ENCODE data around the gene TXLNB. TPM values are rescaled to one million over a fixed set of nuclear protein-coding genes. Genes with fewer than 3 reads are reported as not detected.
"Not testable (repeated sequence)": the region's sequence is repeated elsewhere in the genome, so short reads cannot be mapped to it uniquely, and the experiment has no call there.

Gene TXLNB
- total RNA-seq, 3 donors from 2014 or later (not counting 1 experiment from before 2014, with no cell fraction given), result 0.24 to 0.93 (median 0.50) TPM

DNA sequence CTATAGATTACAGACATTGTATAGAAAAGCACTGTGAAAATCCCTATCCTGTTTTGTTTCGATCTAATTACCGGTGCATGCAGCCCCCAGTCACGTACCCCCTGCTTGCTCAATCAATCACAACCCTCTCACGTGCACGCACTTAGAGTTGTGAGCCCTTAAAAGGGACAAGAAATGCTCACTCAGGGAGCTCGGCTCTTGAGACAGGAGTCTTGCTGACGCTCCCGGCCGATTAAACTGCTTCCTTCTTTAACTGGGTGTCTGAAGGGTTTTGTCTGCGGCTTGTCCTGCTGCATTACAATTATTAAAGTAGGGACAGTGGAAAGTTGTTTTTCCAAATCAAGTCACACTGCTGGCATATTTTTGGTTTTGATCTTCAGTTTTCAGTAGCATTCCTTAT is 2.6 kb downstream of the TXLNB start:
- H3K27ac ChIP-seq (ENCODE audit: low read length), result no peak overlapping the region
- H3K4me3 ChIP-seq (ENCODE audit: low read length), result no peak overlapping the region
- no peaks in the 10 kb centered on the region for H3K9me3 ChIP-seq (ENCODE audit: control insufficient read depth, insufficient read depth, low read length)
- no peaks in the 10 kb centered on the region for H3K36me3 ChIP-seq (ENCODE audit: control insufficient read depth, insufficient read depth, low read length)
- Mint-ChIP-seq H3K4me3 (no peak overlapping the region), H3K27ac (peak overlapping the region; percentile 93 to 99), H3K27me3 (ENCODE audit: low read depth in 2 of 2) (no peaks in the 10 kb centered on the region), H3K4me1 (peaks cover 32 to 38% of the 10 kb centered on the region in 2 donors), H3K9me3 (no peaks in the 10 kb centered on the region), H3K36me3 (no peaks in the 10 kb centered on the region)
- no peak for DNase-seq
- intact Hi-C loops (cut with micrococcal nuclease), result no loop called here
- ATAC-seq, result no peak
- TF ChIP-seq, protein P1, sequence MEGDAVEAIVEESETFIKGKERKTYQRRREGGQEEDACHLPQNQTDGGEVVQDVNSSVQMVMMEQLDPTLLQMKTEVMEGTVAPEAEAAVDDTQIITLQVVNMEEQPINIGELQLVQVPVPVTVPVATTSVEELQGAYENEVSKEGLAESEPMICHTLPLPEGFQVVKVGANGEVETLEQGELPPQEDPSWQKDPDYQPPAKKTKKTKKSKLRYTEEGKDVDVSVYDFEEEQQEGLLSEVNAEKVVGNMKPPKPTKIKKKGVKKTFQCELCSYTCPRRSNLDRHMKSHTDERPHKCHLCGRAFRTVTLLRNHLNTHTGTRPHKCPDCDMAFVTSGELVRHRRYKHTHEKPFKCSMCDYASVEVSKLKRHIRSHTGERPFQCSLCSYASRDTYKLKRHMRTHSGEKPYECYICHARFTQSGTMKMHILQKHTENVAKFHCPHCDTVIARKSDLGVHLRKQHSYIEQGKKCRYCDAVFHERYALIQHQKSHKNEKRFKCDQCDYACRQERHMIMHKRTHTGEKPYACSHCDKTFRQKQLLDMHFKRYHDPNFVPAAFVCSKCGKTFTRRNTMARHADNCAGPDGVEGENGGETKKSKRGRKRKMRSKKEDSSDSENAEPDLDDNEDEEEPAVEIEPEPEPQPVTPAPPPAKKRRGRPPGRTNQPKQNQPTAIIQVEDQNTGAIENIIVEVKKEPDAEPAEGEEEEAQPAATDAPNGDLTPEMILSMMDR (IDR thresholded peaks at IDR 0.05), result no peak
- H3K27me3 ChIP-seq (ENCODE audit: control insufficient read depth, insufficient read depth, low read length), result no peaks in the 10 kb centered on the region
- WGBS (ENCODE audit: insufficient coverage), result 97% methylated on average over 10 of the region's 10 CpGs
- H3K4me1 ChIP-seq (ENCODE audit: control insufficient read depth, insufficient read depth, low read length), result peaks cover 28% of the 10 kb centered on the region

DNA sequence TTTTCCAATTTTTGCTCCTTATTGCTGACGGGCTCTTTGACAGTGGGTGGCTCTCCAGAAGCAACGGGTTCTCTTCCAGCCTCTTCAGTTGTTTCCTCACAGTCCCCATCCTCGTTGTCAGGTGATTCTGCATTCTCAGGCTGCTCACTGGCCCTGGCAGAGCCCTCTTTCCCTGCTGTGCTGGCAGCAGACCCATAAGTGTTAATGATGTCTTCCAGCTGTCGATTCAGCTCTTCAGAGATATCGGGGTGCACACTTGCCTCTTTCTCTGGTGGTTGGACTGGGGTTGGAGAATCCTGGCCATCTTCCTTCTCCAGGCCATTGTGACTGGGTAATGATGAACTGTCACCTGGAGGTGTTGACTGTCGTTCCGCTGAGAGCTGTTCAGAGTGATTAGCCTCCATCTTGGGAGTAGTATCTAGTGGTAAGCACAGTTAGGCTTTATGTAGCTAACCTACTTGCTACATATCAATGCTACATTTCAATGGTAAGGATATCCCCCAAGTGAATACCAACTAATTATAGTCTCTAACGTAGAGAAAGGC is 3.2 kb downstream of the TXLNB start:
- DNase-seq (no peak), ATAC-seq (no peak)
- H3K27me3 Mint-ChIP-seq (ENCODE audit: low read depth in 2 of 2), result no peaks in the 10 kb centered on the region
- Histone ChIP-seq H3K4me1 (ENCODE audit: control insufficient read depth, insufficient read depth, low read length) (peaks cover 28% of the 10 kb centered on the region), H3K27me3 (ENCODE audit: control insufficient read depth, insufficient read depth, low read length) (no peaks in the 10 kb centered on the region), H3K9me3 (ENCODE audit: control insufficient read depth, insufficient read depth, low read length) (no peaks in the 10 kb centered on the region), H3K36me3 (ENCODE audit: control insufficient read depth, insufficient read depth, low read length) (no peaks in the 10 kb centered on the region), H3K27ac (ENCODE audit: low read length) (no peak overlapping the region), H3K4me3 (ENCODE audit: low read length) (no peak overlapping the region)
- no peak overlapping the region for H3K4me3 Mint-ChIP-seq
- peak overlapping the region; percentile 93 to 99 for H3K27ac Mint-ChIP-seq
- H3K36me3 Mint-ChIP-seq, result no peaks in the 10 kb centered on the region
- peaks cover 30 to 36% of the 10 kb centered on the region in 2 donors for H3K4me1 Mint-ChIP-seq
- WGBS (ENCODE audit: insufficient coverage), result 95% methylated on average over 6 of the region's 8 CpGs
- intact Hi-C loops (cut with micrococcal nuclease), result no loop called here
- TF ChIP-seq, protein P1 (IDR thresholded peaks at IDR 0.05), result no peak
- no peaks in the 10 kb centered on the region for H3K9me3 Mint-ChIP-seq

DNA sequence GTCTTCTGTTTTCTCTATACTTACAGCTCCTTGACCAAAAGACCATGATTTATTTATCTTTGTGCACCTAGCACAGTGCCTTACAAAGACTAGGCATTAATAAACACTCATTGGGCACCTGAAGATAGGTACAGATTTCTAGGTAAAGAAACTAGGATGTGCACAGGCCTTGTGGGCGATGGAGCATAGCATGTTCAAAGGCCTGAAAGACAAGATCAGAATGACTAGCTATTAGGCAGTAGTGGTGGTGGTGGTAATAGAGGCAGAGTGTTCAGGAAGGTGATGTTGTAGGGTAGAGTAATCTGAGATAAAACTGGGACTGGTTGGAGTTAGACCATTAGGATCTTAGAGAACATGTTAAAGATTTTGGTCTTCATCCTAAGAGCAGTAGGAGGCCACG is 3.9 kb downstream of the TXLNB start:
- WGBS (ENCODE audit: insufficient coverage), result 95% methylated on average over 2 of the region's 2 CpGs
- peak overlapping the region in 1 of 2 donors; percentile 93 for H3K27ac Mint-ChIP-seq

DNA sequence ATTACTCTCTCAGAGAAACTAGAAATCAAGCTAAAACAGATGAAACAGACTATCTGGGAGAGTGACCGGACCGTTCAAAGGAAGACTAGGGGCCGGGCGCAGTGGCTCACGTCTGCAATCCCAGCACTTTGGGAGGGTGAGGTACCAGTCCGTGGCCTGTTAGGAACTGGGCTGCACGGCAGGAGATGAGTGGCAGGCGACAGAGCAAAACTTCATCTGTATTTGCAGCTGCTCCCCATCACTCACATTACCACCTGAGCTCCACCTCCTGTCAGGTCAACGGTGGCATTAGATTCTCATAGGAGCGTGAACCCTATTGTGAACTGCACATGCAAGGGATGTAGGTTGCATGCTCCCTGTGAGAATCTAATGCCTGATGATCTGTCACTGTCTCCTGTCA is 5.4 kb downstream of the TXLNB start:
- peaks cover 10% of the 10 kb centered on the region for H3K4me1 ChIP-seq (ENCODE audit: control insufficient read depth, insufficient read depth, low read length)
- 96% methylated on average over 10 of the region's 10 CpGs for WGBS (ENCODE audit: insufficient coverage)
- intact Hi-C loops (cut with micrococcal nuclease); H3K4me3 Mint-ChIP-seq; H3K9me3 Mint-ChIP-seq; H3K36me3 Mint-ChIP-seq; H3K9me3 ChIP-seq (ENCODE audit: control insufficient read depth, insufficient read depth, low read length); H3K27ac ChIP-seq (ENCODE audit: low read length); H3K36me3 ChIP-seq (ENCODE audit: control insufficient read depth, insufficient read depth, low read length); H3K4me3 ChIP-seq (ENCODE audit: low read length); ATAC-seq; H3K27me3 Mint-ChIP-seq (ENCODE audit: low read depth in 2 of 2); H3K27me3 ChIP-seq (ENCODE audit: control insufficient read depth, insufficient read depth, low read length); DNase-seq; H3K27ac Mint-ChIP-seq: not testable (repeated sequence)
- peaks cover 14 to 20% of the 10 kb centered on the region in 2 donors for H3K4me1 Mint-ChIP-seq

More for the DNA sequence above, 3.9 kb downstream of the TXLNB start:
- Histone ChIP-seq H3K27me3 (ENCODE audit: control insufficient read depth, insufficient read depth, low read length) (no peaks in the 10 kb centered on the region), H3K27ac (ENCODE audit: low read length) (no peak overlapping the region), H3K4me1 (ENCODE audit: control insufficient read depth, insufficient read depth, low read length) (peaks cover 23% of the 10 kb centered on the region), H3K9me3 (ENCODE audit: control insufficient read depth, insufficient read depth, low read length) (no peaks in the 10 kb centered on the region), H3K4me3 (ENCODE audit: low read length) (no peak overlapping the region), H3K36me3 (ENCODE audit: control insufficient read depth, insufficient read depth, low read length) (no peaks in the 10 kb centered on the region)
- Mint-ChIP-seq H3K27me3 (ENCODE audit: low read depth in 2 of 2) (no peaks in the 10 kb centered on the region), H3K9me3 (no peaks in the 10 kb centered on the region), H3K4me1 (peaks cover 29 to 35% of the 10 kb centered on the region in 2 donors), H3K36me3 (no peaks in the 10 kb centered on the region), H3K4me3 (no peak overlapping the region)
- TF ChIP-seq, protein P1 (IDR thresholded peaks at IDR 0.05), result no peak
- DNase-seq (no peak), ATAC-seq (no peak)
- intact Hi-C loops (cut with micrococcal nuclease), result no loop called here
